ENCODE data around the gene NR3C1. TPM values are rescaled to one million over a fixed set of nuclear protein-coding genes. Genes with fewer than 3 reads are reported as not detected.
"Not testable (repeated sequence)": the region's sequence is repeated elsewhere in the genome, so short reads cannot be mapped to it uniquely, and the experiment has no call there.

NR3C1 gene
- polyA plus RNA-seq, 6 donors from 2014 or later, result 87.7 to 150 (median 106) TPM

- no peaks in the 10 kb centered on the region for H3K27me3 Mint-ChIP-seq
- no peak for ATAC-seq (ENCODE audit: low read depth in 2 of 2)
- no peak for DNase-seq
- peaks cover 27 to 45% (median 32%) of the 10 kb centered on the region in 3 donors for H3K4me1 Mint-ChIP-seq
- no peak overlapping the region for H3K4me3 Mint-ChIP-seq
- H3K9me3 Mint-ChIP-seq, result no peaks in the 10 kb centered on the region
- peaks cover 5 to 7% of the 10 kb centered on the region in 2 donors for H3K36me3 Mint-ChIP-seq
- peak overlapping the region in 4 of 6 donors; percentile 15 to 68 (median 28) for H3K27ac Mint-ChIP-seq
Observed at GRCh38 chr5:143345671-143346440, 57.6 kb downstream of the NR3C1 start.

GRCh38 chr5:143343042-143343441 is 60.4 kb downstream of the NR3C1 start:
- DNase-seq, result no peak
- Mint-ChIP-seq H3K4me1 (peaks cover 38 to 50% (median 39%) of the 10 kb centered on the region in 3 donors), H3K9me3 (no peaks in the 10 kb centered on the region), H3K27ac (peak overlapping the region in 2 of 6 donors; percentile 30 to 34), H3K27me3 (no peaks in the 10 kb centered on the region), H3K36me3 (peaks cover 6 to 16% of the 10 kb centered on the region in 2 donors), H3K4me3 (no peak overlapping the region)
- ATAC-seq (ENCODE audit: low read depth in 2 of 2), result no peak

- H3K27me3 Mint-ChIP-seq, result no peaks in the 10 kb centered on the region
- ATAC-seq (ENCODE audit: low read depth in 2 of 2) (no peak), DNase-seq (no peak)
- no peak overlapping the region for H3K4me3 Mint-ChIP-seq
- peaks cover 6 to 16% of the 10 kb centered on the region in 2 donors for H3K36me3 Mint-ChIP-seq
- no peaks in the 10 kb centered on the region for H3K9me3 Mint-ChIP-seq
- H3K4me1 Mint-ChIP-seq, result peaks cover 35 to 46% (median 38%) of the 10 kb centered on the region in 3 donors
- peak overlapping the region in 2 of 6 donors; percentile 29 to 30 for H3K27ac Mint-ChIP-seq
Observed at GRCh38 chr5:143342607-143343006, 60.9 kb downstream of the NR3C1 start.

GRCh38 chr5:143341807-143342570 is 61.5 kb downstream of the NR3C1 start:
- no peaks in the 10 kb centered on the region for H3K27me3 Mint-ChIP-seq
- peaks cover 35 to 40% (median 38%) of the 10 kb centered on the region in 3 donors for H3K4me1 Mint-ChIP-seq
- no peak overlapping the region for H3K4me3 Mint-ChIP-seq
- DNase-seq, result no peak
- H3K27ac Mint-ChIP-seq, result peak overlapping the region in 3 of 6 donors; percentile 7 to 30 (median 29)
- H3K36me3 Mint-ChIP-seq, result peaks cover 6 to 16% of the 10 kb centered on the region in 2 donors
- no peaks in the 10 kb centered on the region for H3K9me3 Mint-ChIP-seq
- no peak for ATAC-seq (ENCODE audit: low read depth in 2 of 2)

- H3K4me3 Mint-ChIP-seq, result no peak overlapping the region
- peaks cover 34 to 37% (median 35%) of the 10 kb centered on the region in 3 donors for H3K4me1 Mint-ChIP-seq
- ATAC-seq (ENCODE audit: low read depth in 2 of 2), result no peak
Observed at GRCh38 chr5:143340891-143341685, 62.4 kb downstream of the NR3C1 start.

GRCh38 chr5:143338658-143339366 is 64.7 kb downstream of the NR3C1 start:
- Mint-ChIP-seq H3K4me3 (no peak overlapping the region), H3K36me3 (peaks cover 15 to 16% of the 10 kb centered on the region in 2 donors), H3K4me1 (peaks cover 30 to 43% (median 31%) of the 10 kb centered on the region in 3 donors), H3K9me3 (no peaks in the 10 kb centered on the region), H3K27ac (peak overlapping the region in 3 of 6 donors; percentile 19 to 39 (median 19)), H3K27me3 (no peaks in the 10 kb centered on the region)
- ATAC-seq (ENCODE audit: low read depth in 2 of 2), result no peak
- DNase-seq, result no peak

More at GRCh38 chr5:143340891-143341685, 62.4 kb downstream of the NR3C1 start:
- Mint-ChIP-seq H3K36me3 (peaks cover 6 to 16% of the 10 kb centered on the region in 2 donors), H3K27me3 (no peaks in the 10 kb centered on the region), H3K27ac (peak overlapping the region in 2 of 6 donors; percentile 59 to 76), H3K9me3 (no peaks in the 10 kb centered on the region)
- no peak for DNase-seq

- H3K9me3 Mint-ChIP-seq, result no peaks in the 10 kb centered on the region
- no peaks in the 10 kb centered on the region for H3K27me3 Mint-ChIP-seq
- no peak overlapping the region for H3K4me3 Mint-ChIP-seq
- ATAC-seq (ENCODE audit: low read depth in 2 of 2) (no peak), DNase-seq (no peak)
- H3K36me3 Mint-ChIP-seq, result peaks cover 15% of the 10 kb centered on the region in 2 donors
- H3K27ac Mint-ChIP-seq, result no peak overlapping the region
- peaks cover 25 to 40% (median 30%) of the 10 kb centered on the region in 3 donors for H3K4me1 Mint-ChIP-seq
Observed at GRCh38 chr5:143337946-143338345, 65.5 kb downstream of the NR3C1 start.

GRCh38 chr5:143336485-143336884 is 67.0 kb downstream of the NR3C1 start:
- H3K27me3 Mint-ChIP-seq, result no peaks in the 10 kb centered on the region
- peak overlapping the region in 3 of 6 donors; percentile 29 to 71 (median 49) for H3K27ac Mint-ChIP-seq
- H3K36me3 Mint-ChIP-seq, result peaks cover 9 to 15% of the 10 kb centered on the region in 2 donors
- no peak for ATAC-seq (ENCODE audit: low read depth in 2 of 2)
- no peak overlapping the region for H3K4me3 Mint-ChIP-seq
- no peak for DNase-seq
- H3K4me1 Mint-ChIP-seq, result peaks cover 17 to 33% (median 20%) of the 10 kb centered on the region in 3 donors
- no peaks in the 10 kb centered on the region for H3K9me3 Mint-ChIP-seq

- H3K27me3 Mint-ChIP-seq, result no peaks in the 10 kb centered on the region
- no peak for ATAC-seq (ENCODE audit: low read depth in 2 of 2)
- peaks cover 8 to 9% of the 10 kb centered on the region in 2 donors for H3K36me3 Mint-ChIP-seq
- no peaks in the 10 kb centered on the region for H3K9me3 Mint-ChIP-seq
- no peak for DNase-seq
- H3K27ac Mint-ChIP-seq, result peak overlapping the region in 4 of 6 donors; percentile 7 to 74 (median 43)
- no peak overlapping the region for H3K4me3 Mint-ChIP-seq
- H3K4me1 Mint-ChIP-seq, result peaks cover 13 to 41% (median 17%) of the 10 kb centered on the region in 3 donors
Observed at GRCh38 chr5:143334903-143335302, 68.6 kb downstream of the NR3C1 start.

- not testable (repeated sequence) for DNase-seq; H3K36me3 Mint-ChIP-seq; ATAC-seq (ENCODE audit: low read depth in 2 of 2); H3K27me3 Mint-ChIP-seq; H3K4me3 Mint-ChIP-seq; H3K9me3 Mint-ChIP-seq
- peaks cover 11 to 36% (median 12%) of the 10 kb centered on the region in 3 donors for H3K4me1 Mint-ChIP-seq
- peak overlapping the region in 2 of 6 donors; percentile 31 to 74 for H3K27ac Mint-ChIP-seq
Observed at GRCh38 chr5:143334380-143334779, 69.1 kb downstream of the NR3C1 start.

GRCh38 chr5:143331956-143332355 is 71.5 kb downstream of the NR3C1 start:
- peaks cover 23 to 31% of the 10 kb centered on the region in 2 donors for H3K36me3 Mint-ChIP-seq

GRCh38 chr5:143329843-143330242 is 73.6 kb downstream of the NR3C1 start:
- H3K27me3 Mint-ChIP-seq, result no peaks in the 10 kb centered on the region

More at GRCh38 chr5:143331956-143332355, 71.5 kb downstream of the NR3C1 start:
- peaks cover 4 to 22% (median 20%) of the 10 kb centered on the region in 7 donors for H3K9me3 Mint-ChIP-seq
- no peak overlapping the region for H3K27ac Mint-ChIP-seq
- ATAC-seq (ENCODE audit: low read depth in 2 of 2), result no peak
- H3K4me1 Mint-ChIP-seq, result peaks cover 22 to 47% (median 22%) of the 10 kb centered on the region in 3 donors
- no peaks in the 10 kb centered on the region for H3K27me3 Mint-ChIP-seq
- no peak for DNase-seq
- H3K4me3 Mint-ChIP-seq, result no peak overlapping the region

More at GRCh38 chr5:143329843-143330242, 73.6 kb downstream of the NR3C1 start:
- peaks cover 28 to 43% (median 30%) of the 10 kb centered on the region in 3 donors for H3K4me1 Mint-ChIP-seq
- H3K9me3 Mint-ChIP-seq, result peaks cover 10 to 36% (median 28%) of the 10 kb centered on the region in 7 donors
- ATAC-seq (ENCODE audit: low read depth in 2 of 2) (no peak), DNase-seq (no peak)
- no peak overlapping the region for H3K27ac Mint-ChIP-seq
- peaks cover 31 to 34% of the 10 kb centered on the region in 2 donors for H3K36me3 Mint-ChIP-seq
- H3K4me3 Mint-ChIP-seq, result no peak overlapping the region

Data from naive B cell (primary cell).